Measurements from ENCODE around the gene NEK1. TPM values are rescaled to one million over a fixed set of nuclear protein-coding genes. Genes with fewer than 3 reads are reported as not detected.
A peak's percentile ranks its signal among the peaks of the same experiment; 100 is the strongest.
"Not testable (repeated sequence)": the region's sequence is repeated elsewhere in the genome, so short reads cannot be mapped to it uniquely, and the experiment has no call there.

NEK1 gene
- total RNA-seq, 1 donor from 2014 or later = 13.0 TPM

DNA sequence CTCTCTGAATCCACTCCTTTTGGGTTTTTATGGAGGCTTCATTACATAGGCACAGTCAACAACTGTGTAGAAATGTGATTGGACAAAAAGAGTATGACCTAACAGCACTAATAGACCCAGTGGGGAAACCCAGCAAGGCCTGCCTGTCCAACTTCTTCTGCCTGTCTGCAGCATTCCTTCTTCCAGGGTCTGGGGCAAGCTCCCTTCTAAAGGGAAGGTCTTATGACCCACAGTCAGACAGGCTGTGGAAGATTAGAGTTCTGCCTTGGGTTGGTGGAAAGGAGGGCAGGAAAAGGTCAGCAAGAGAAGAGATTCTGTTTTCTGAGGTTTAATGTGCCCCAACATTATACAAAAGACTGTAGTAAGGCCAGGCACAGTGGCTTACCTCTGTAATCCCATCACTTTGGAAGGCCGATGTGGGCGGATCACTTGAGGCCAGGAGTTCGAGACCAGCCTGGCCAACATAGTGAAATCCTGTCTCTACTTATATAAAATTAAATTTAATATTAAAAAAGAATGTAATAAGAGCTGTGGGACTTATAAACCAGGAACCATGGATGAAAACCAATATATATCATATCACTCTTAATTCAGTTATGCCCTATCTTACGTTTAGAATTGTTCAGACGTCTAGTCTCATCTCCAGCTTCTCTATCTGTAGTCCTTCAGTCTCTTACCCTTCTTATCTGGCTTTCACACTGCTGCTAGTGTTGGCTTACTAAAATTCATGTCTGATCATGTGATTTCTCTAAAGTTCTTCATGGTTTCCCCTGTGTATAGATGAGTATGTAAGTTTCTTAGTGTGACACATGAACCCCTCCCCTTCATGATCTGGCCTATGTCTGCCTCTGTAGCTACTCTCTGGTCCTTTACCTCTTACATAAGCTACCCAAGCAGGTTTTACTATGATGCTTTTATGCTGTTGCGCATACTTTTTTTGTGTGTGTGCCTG, 14.2 kb upstream of the NEK1 start:
- no peaks in the 10 kb centered on the region for H3K27me3 Mint-ChIP-seq (ENCODE audit: low read depth, unreplicated experiment)
- H3K9ac ChIP-seq (ENCODE audit: low read length) = no peak overlapping the region
- H3K27ac ChIP-seq (ENCODE audit: low read depth, low read length) = no peak overlapping the region

DNA sequence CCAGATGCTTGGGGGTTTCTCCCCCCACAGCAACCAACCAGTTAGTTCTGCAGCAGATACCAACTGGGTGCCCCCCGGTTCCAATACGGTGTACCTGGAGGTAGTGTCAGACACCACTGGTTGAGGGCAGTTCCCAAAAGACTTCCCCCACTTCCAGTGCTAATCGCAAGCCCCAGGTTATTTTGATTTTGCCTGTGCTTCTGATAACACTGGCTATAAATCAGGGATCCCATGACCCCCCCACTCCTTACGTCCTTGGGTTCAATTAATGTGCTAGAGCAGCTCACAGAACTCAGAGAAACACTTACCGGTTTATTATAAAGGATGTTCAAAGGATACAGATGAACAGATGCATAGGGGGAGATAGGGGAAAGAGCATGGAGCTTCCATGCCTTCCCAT, 13.5 kb upstream of the NEK1 start:
- peaks cover 83% of the 10 kb centered on the region for H3K79me2 ChIP-seq (ENCODE audit: insufficient read depth, low read length)
- no peaks in the 10 kb centered on the region for H3K9me3 ChIP-seq (ENCODE audit: insufficient read depth, low read depth, low read length)
- no peak overlapping the region for H3K4me3 ChIP-seq (ENCODE audit: insufficient read depth, low read depth, low read length)
- H3K4me1 Mint-ChIP-seq (ENCODE audit: low read depth, unreplicated experiment) = peaks cover 11% of the 10 kb centered on the region
- no peaks in the 10 kb centered on the region for H3K36me3 ChIP-seq (ENCODE audit: insufficient read depth, low read length)
- no peak overlapping the region for H3K4me2 ChIP-seq (ENCODE audit: low read length)
- no peaks in the 10 kb centered on the region for H3K9me3 Mint-ChIP-seq (ENCODE audit: unreplicated experiment)
- H3K27me3 ChIP-seq (ENCODE audit: insufficient read depth, low read length) = no peaks in the 10 kb centered on the region
- no peak overlapping the region for H3K4me3 Mint-ChIP-seq (ENCODE audit: unreplicated experiment)
- no peak for DNase-seq (ENCODE audit: low read depth)
- H4K20me1 ChIP-seq (ENCODE audit: insufficient read depth, low read length) = peaks cover 59% of the 10 kb centered on the region
- peaks cover 12% of the 10 kb centered on the region for H3K4me1 ChIP-seq (ENCODE audit: insufficient read depth, low read length)
- H3K27ac ChIP-seq (ENCODE audit: low read depth, low read length) = no peak overlapping the region
- H3K36me3 Mint-ChIP-seq (ENCODE audit: low read depth, unreplicated experiment) = no peaks in the 10 kb centered on the region
- no peak for FAIRE-seq
- TF ChIP-seq, protein P1, sequence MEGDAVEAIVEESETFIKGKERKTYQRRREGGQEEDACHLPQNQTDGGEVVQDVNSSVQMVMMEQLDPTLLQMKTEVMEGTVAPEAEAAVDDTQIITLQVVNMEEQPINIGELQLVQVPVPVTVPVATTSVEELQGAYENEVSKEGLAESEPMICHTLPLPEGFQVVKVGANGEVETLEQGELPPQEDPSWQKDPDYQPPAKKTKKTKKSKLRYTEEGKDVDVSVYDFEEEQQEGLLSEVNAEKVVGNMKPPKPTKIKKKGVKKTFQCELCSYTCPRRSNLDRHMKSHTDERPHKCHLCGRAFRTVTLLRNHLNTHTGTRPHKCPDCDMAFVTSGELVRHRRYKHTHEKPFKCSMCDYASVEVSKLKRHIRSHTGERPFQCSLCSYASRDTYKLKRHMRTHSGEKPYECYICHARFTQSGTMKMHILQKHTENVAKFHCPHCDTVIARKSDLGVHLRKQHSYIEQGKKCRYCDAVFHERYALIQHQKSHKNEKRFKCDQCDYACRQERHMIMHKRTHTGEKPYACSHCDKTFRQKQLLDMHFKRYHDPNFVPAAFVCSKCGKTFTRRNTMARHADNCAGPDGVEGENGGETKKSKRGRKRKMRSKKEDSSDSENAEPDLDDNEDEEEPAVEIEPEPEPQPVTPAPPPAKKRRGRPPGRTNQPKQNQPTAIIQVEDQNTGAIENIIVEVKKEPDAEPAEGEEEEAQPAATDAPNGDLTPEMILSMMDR (IDR thresholded peaks at IDR 0.05; ENCODE audit: insufficient read depth, low read depth, low read length) = no peak
- no peak for TF ChIP-seq EZH2 (IDR thresholded peaks at IDR 0.05; ENCODE audit: insufficient read depth, low read length)
- no peaks in the 10 kb centered on the region for H3K27me3 Mint-ChIP-seq (ENCODE audit: low read depth, unreplicated experiment)
- no peak overlapping the region for H2AFZ ChIP-seq (ENCODE audit: low read depth, low read length)
- no peak overlapping the region for H3K9ac ChIP-seq (ENCODE audit: low read length)
- peak overlapping the region; percentile 20 for H3K27ac Mint-ChIP-seq (ENCODE audit: unreplicated experiment)

More for the DNA sequence above, 14.2 kb upstream of the NEK1 start:
- Histone ChIP-seq H3K4me3 (ENCODE audit: insufficient read depth, low read depth, low read length) (no peak overlapping the region), H3K9me3 (ENCODE audit: insufficient read depth, low read depth, low read length) (no peaks in the 10 kb centered on the region), H3K27me3 (ENCODE audit: insufficient read depth, low read length) (no peaks in the 10 kb centered on the region), H3K36me3 (ENCODE audit: insufficient read depth, low read length) (no peaks in the 10 kb centered on the region), H4K20me1 (ENCODE audit: insufficient read depth, low read length) (peaks cover 59% of the 10 kb centered on the region), H3K4me1 (ENCODE audit: insufficient read depth, low read length) (peaks cover 9% of the 10 kb centered on the region), H3K79me2 (ENCODE audit: insufficient read depth, low read length) (peaks cover 76% of the 10 kb centered on the region), H3K4me2 (ENCODE audit: low read length) (no peak overlapping the region), H2AFZ (ENCODE audit: low read depth, low read length) (no peak overlapping the region)
- H3K36me3 Mint-ChIP-seq (ENCODE audit: low read depth, unreplicated experiment) = peaks cover 2% of the 10 kb centered on the region
- H3K4me3 Mint-ChIP-seq (ENCODE audit: unreplicated experiment) = no peak overlapping the region
- H3K9me3 Mint-ChIP-seq (ENCODE audit: unreplicated experiment) = no peaks in the 10 kb centered on the region
- no peak for FAIRE-seq
- DNase-seq (ENCODE audit: low read depth) = no peak
- no peak for TF ChIP-seq EZH2 (IDR thresholded peaks at IDR 0.05; ENCODE audit: insufficient read depth, low read length)
- TF ChIP-seq, protein P1 (IDR thresholded peaks at IDR 0.05; ENCODE audit: insufficient read depth, low read depth, low read length) = no peak
- H3K27ac Mint-ChIP-seq (ENCODE audit: unreplicated experiment) = peak overlapping the region; percentile 20
- H3K4me1 Mint-ChIP-seq (ENCODE audit: low read depth, unreplicated experiment) = peaks cover 11% of the 10 kb centered on the region

DNA sequence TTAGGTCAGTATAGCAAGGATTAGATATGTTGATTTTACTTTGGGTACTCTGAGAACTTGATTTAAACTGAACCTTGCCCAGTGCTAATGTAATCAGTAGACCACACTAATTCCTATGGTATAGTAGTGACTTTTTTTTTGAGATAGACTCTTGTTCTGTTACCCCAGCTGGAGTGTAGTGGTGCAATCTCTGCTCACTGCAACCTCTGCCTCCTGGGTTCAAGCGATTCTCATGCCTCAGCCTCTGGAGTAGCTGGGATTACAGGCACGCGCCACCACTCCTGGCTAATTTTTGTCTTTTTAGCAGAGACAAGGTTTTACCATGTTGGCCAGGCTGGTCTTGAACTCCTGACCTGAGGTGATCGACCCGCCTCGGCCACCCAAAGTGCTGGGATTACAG, 11.6 kb upstream of the NEK1 start:
- not testable (repeated sequence) for H3K27me3 Mint-ChIP-seq (ENCODE audit: low read depth, unreplicated experiment); H3K36me3 ChIP-seq (ENCODE audit: insufficient read depth, low read length); H3K9ac ChIP-seq (ENCODE audit: low read length); H3K36me3 Mint-ChIP-seq (ENCODE audit: low read depth, unreplicated experiment); FAIRE-seq; H3K4me2 ChIP-seq (ENCODE audit: low read length); H3K9me3 ChIP-seq (ENCODE audit: insufficient read depth, low read depth, low read length); H3K4me3 Mint-ChIP-seq (ENCODE audit: unreplicated experiment); DNase-seq (ENCODE audit: low read depth); H3K9me3 Mint-ChIP-seq (ENCODE audit: unreplicated experiment); H2AFZ ChIP-seq (ENCODE audit: low read depth, low read length); H3K4me3 ChIP-seq (ENCODE audit: insufficient read depth, low read depth, low read length); H3K27ac ChIP-seq (ENCODE audit: low read depth, low read length); H3K27me3 ChIP-seq (ENCODE audit: insufficient read depth, low read length); H3K27ac Mint-ChIP-seq (ENCODE audit: unreplicated experiment)
- Histone ChIP-seq H3K4me1 (ENCODE audit: insufficient read depth, low read length) (peaks cover 18% of the 10 kb centered on the region), H3K79me2 (ENCODE audit: insufficient read depth, low read length) (peaks cover 83% of the 10 kb centered on the region), H4K20me1 (ENCODE audit: insufficient read depth, low read length) (peaks cover 59% of the 10 kb centered on the region)
- H3K4me1 Mint-ChIP-seq (ENCODE audit: low read depth, unreplicated experiment) = peaks cover 14% of the 10 kb centered on the region

Data from astrocyte (in vitro differentiated cells and primary cell).